Mucosa of descending colon (tissue), 3 donors: ENCODE results near the gene TADA2B. TPM values are rescaled to one million over a fixed set of nuclear protein-coding genes. Genes with fewer than 3 reads are reported as not detected.

Experiments
- ATAC-seq: fragments of 200-7000 bp; cut with Tn5 transposase; one replicate; pipeline ENCODE4 v1.9.1; 2020; ENCODE audit warnings: mild to moderate bottlenecking, moderate library complexity
- DNase-seq, 3 donors: peaks; one replicate each; pipeline ENCODE4 v3.0.0-alpha.2; 2020
- H3K36me3 ChIP-seq: fragments of 200-600 bp; one replicate; pipeline ENCODE4 v1.8.0; 2021; ENCODE audit warnings: low read depth, mild to moderate bottlenecking
- H3K4me1 ChIP-seq: fragments of 200-600 bp; one replicate; pipeline ENCODE4 v1.8.0; 2021; ENCODE audit warnings: low read depth, mild to moderate bottlenecking
- H3K4me3 ChIP-seq: fragments of 200-600 bp; one replicate; pipeline ENCODE4 v1.8.0; 2021; ENCODE audit warnings: mild to moderate bottlenecking
- H3K9me3 ChIP-seq: fragments of 200-600 bp; one replicate; pipeline ENCODE4 v1.8.0; 2021; ENCODE audit warnings: mild to moderate bottlenecking
- intact Hi-C, 2 donors: fragments of 100-400 bp; cut with DNase I in 1 of 2; cut with micrococcal nuclease in 1 of 2; formaldehyde crosslinking; loops; one replicate each; pipeline versions ENCODE4 v1.11.0 to v1.11.1; 2022; cut with DNase I, micrococcal nuclease
- total RNA-seq, 3 donors: library from RNA; stranded (reverse); fragmentation: NEBNext Ultra II Directional in 2 of 3; extraction: Animal tissue kit (Norgen Biotek cat#: 25700) in 2 of 3; gene quantifications; one replicate each; pipeline versions ENCODE4 v1.2.1 to v1.2.4, GENCODE V29; 2021 to 2023
- TF ChIP-seq, protein P1 (sequence below): fragments of 200-600 bp; IDR thresholded peaks from one replicate; pipeline ENCODE4 v1.8.0; 2022; ENCODE audit warnings: antibody characterized with exemption, mild to moderate bottlenecking
- donor health status: DM: no; HTN: no; CAD: no; lungs with moderate emphysema.
- donor health status: DM: no; HTN: no; CAD: no.
- donor health status: DM: no; HTN: yes; CAD: no.

The TADA2B gene
- total RNA-seq, 3 donors from 2014 or later = 22.2 to 32.7 (median 27.6) TPM

DNA sequence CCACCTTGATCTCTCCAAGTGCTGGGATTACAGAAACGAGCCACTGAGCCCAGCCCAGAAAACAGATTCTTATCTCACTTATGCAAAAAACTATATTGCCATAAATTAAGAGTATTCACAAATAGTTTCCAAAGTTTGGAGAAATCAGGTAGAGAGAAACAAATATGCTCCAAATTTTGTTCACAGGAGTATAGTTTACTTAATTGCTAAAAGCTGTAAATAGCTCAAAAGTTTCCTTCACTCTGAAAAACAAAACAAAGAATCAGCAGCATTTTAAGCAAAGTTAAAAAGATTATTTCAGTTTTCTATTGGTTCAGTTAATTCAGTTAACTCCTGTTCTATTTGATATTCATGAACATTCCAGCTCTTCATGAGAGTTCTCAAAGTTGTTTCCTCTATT, 43.2 kb downstream of the TADA2B start:
- ATAC-seq = no peak
- H3K9me3 ChIP-seq = no peaks in the 10 kb centered on the region
- no peaks in the 10 kb centered on the region for H3K4me1 ChIP-seq
- no peak overlapping the region for H3K4me3 ChIP-seq
- intact Hi-C loops = no loop called here
- H3K36me3 ChIP-seq = no peaks in the 10 kb centered on the region
- TF ChIP-seq, protein P1, sequence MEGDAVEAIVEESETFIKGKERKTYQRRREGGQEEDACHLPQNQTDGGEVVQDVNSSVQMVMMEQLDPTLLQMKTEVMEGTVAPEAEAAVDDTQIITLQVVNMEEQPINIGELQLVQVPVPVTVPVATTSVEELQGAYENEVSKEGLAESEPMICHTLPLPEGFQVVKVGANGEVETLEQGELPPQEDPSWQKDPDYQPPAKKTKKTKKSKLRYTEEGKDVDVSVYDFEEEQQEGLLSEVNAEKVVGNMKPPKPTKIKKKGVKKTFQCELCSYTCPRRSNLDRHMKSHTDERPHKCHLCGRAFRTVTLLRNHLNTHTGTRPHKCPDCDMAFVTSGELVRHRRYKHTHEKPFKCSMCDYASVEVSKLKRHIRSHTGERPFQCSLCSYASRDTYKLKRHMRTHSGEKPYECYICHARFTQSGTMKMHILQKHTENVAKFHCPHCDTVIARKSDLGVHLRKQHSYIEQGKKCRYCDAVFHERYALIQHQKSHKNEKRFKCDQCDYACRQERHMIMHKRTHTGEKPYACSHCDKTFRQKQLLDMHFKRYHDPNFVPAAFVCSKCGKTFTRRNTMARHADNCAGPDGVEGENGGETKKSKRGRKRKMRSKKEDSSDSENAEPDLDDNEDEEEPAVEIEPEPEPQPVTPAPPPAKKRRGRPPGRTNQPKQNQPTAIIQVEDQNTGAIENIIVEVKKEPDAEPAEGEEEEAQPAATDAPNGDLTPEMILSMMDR = no peak
- no peak for DNase-seq

DNA sequence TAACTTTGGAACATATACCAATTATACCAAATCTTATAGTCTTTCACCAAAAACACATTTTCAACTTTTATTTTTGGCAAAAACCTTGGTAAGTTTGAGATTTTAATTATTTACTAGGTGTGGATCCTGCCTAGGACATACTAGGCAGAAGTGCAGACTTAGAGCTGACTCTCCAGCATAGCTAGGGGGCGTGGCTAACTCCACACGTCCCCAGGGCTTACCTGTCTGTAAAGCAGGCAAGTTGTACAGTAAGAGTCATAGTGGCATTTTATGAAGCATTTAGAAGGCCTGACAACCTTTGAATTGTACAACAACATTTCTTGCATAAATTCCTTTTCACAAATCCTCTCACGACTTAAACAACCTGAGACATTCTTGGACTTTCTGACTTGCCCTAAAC, 43.9 kb downstream of the TADA2B start:
- intact Hi-C loops = no loop called here
- TF ChIP-seq, protein P1 = no peak
- Histone ChIP-seq H3K4me3 (no peak overlapping the region), H3K36me3 (no peaks in the 10 kb centered on the region), H3K4me1 (no peaks in the 10 kb centered on the region), H3K9me3 (no peaks in the 10 kb centered on the region)
- DNase-seq (no peak), ATAC-seq (no peak)

DNA sequence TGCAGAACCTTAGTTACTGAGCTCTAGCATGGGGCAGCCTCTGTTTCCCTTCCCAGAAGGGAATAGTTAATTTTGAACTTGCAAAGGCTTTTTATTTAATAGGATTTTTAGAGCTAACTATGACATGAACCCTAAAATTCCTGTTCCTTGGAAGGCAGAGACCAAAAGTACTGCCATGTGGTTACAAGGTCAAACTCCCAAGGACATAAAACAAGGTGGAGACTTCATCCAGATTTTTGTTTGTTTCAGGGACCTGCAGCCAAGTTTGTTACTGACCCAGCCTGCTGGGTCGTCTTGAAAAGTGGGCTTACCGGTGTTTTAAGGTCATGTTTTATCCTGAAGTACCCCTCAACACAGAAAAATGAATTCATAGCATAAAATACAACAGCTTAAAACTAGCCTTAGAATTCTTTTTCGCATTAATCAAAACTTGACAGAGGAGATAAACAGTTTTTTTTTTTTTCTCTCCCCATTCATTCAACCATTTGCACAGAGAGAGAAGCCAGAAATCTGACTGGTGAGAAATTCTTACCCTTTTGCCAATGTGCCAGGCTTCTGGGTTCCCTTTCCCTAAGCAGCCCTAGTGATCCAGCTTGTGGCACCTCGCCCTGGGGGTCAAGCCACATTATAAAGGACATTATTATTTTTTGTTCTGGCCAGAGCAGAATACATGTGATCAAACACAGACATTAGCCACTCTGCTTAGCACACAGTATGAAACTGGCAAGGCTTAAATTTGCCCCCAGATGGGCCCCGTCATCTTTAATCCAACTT, 46.2 kb downstream of the TADA2B start:
- H3K4me1 ChIP-seq = no peaks in the 10 kb centered on the region
- DNase-seq (no peak), ATAC-seq (no peak)
- H3K36me3 ChIP-seq = no peaks in the 10 kb centered on the region
- TF ChIP-seq, protein P1 = no peak
- H3K4me3 ChIP-seq = no peak overlapping the region
- no peaks in the 10 kb centered on the region for H3K9me3 ChIP-seq
- intact Hi-C loops = no loop called here

- no peaks in the 10 kb centered on the region for H3K4me1 ChIP-seq
- no peak overlapping the region for H3K4me3 ChIP-seq
- ATAC-seq (no peak), DNase-seq (no peak)
- no peaks in the 10 kb centered on the region for H3K9me3 ChIP-seq
- TF ChIP-seq, protein P1 = no peak
- intact Hi-C loops = no loop called here
- H3K36me3 ChIP-seq = no peaks in the 10 kb centered on the region
Observed at GRCh38 chr4:7092026-7092425, 48.9 kb downstream of the TADA2B start.

- DNase-seq (no peak), ATAC-seq (no peak)
- intact Hi-C loops = no loop called here
Observed at GRCh38 chr4:7094916-7095315, 51.7 kb downstream of the TADA2B start.

More at GRCh38 chr4:7094916-7095315, 51.7 kb downstream of the TADA2B start:
- TF ChIP-seq, protein P1 = no peak
- Histone ChIP-seq H3K36me3 (no peaks in the 10 kb centered on the region), H3K4me3 (no peak overlapping the region), H3K4me1 (no peaks in the 10 kb centered on the region), H3K9me3 (no peaks in the 10 kb centered on the region)
